Cardiac muscle cell (in vitro differentiated cells and primary cell): ENCODE measurements around the gene CELSR1. TPM values are rescaled to one million over a fixed set of nuclear protein-coding genes. Genes with fewer than 3 reads are reported as not detected.

Experiments used
- DNase-seq, 2 donors: peaks; one replicate each; pipeline versions ENCODE4 v3.0.0 to v3.0.0-alpha.2; 2010 to 2017; ENCODE audit warnings: low read depth in 1 of 2, low spot score in 1 of 2
- H3K27ac ChIP-seq: fragments of 200-600 bp; sonication (generic); 2 replicates; pipeline ENCODE4 v1.5.1; 2016
- H3K27me3 ChIP-seq: fragments of 200-600 bp; sonication (generic); 2 replicates; pipeline ENCODE4 v1.6.0; 2016; ENCODE audit warnings: control low read depth
- H3K36me3 ChIP-seq: fragments of 200-600 bp; sonication (generic); 2 replicates; pipeline ENCODE4 v1.5.1; 2016; ENCODE audit warnings: control low read depth
- H3K4me1 ChIP-seq: fragments of 200-600 bp; sonication (generic); 2 replicates; pipeline ENCODE4 v1.8.1; 2017; ENCODE audit warnings: low read depth, mild to moderate bottlenecking, mixed run types
- H3K4me3 ChIP-seq: fragments of 200-600 bp; sonication (generic); 2 replicates; pipeline ENCODE4 v1.5.1; 2016; ENCODE audit warnings: mild to moderate bottlenecking
- H3K9me3 ChIP-seq: fragments of 200-600 bp; sonication (generic); 2 replicates; pipeline ENCODE4 v1.5.1; 2017; ENCODE audit warnings: low read depth, mild to moderate bottlenecking, control low read depth
- polyA plus RNA-seq: library from polyadenylated mRNA; unstranded; fragments of >200 nt; fragmentation: Nextera tagmentation; extraction: Ambion mirVana; gene quantifications from 2 replicates; pipeline ENCODE4 v1.2.1, GENCODE V29; 2016
- total RNA-seq: library from RNA; depleted of rRNA; stranded (reverse); fragments of >200 nt; gene quantifications from 2 replicates; pipeline ENCODE4 v1.2.3, GENCODE V29; 2016
- TF ChIP-seq, protein P1 (sequence below): IDR thresholded peaks from 2 replicates; pipeline ENCODE4 v1.5.1; 2012; ENCODE audit warnings: low read depth, mild to moderate bottlenecking, low read length

The CELSR1 gene
- total and polyA plus RNA-seq, 2 experiments from 2014 or later, result 9.0 to 37.4 TPM

- DNase-seq, result no peak
- Histone ChIP-seq H3K9me3 (no peaks in the 10 kb centered on the region), H3K27me3 (no peaks in the 10 kb centered on the region), H3K27ac (no peak overlapping the region), H3K36me3 (peaks cover 36% of the 10 kb centered on the region), H3K4me1 (peaks cover 4% of the 10 kb centered on the region), H3K4me3 (no peak overlapping the region)
- TF ChIP-seq, protein P1, sequence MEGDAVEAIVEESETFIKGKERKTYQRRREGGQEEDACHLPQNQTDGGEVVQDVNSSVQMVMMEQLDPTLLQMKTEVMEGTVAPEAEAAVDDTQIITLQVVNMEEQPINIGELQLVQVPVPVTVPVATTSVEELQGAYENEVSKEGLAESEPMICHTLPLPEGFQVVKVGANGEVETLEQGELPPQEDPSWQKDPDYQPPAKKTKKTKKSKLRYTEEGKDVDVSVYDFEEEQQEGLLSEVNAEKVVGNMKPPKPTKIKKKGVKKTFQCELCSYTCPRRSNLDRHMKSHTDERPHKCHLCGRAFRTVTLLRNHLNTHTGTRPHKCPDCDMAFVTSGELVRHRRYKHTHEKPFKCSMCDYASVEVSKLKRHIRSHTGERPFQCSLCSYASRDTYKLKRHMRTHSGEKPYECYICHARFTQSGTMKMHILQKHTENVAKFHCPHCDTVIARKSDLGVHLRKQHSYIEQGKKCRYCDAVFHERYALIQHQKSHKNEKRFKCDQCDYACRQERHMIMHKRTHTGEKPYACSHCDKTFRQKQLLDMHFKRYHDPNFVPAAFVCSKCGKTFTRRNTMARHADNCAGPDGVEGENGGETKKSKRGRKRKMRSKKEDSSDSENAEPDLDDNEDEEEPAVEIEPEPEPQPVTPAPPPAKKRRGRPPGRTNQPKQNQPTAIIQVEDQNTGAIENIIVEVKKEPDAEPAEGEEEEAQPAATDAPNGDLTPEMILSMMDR, result no peak
Measured at GRCh38 chr22:46354993-46355305, 182.5 kb downstream of the CELSR1 start.

DNA sequence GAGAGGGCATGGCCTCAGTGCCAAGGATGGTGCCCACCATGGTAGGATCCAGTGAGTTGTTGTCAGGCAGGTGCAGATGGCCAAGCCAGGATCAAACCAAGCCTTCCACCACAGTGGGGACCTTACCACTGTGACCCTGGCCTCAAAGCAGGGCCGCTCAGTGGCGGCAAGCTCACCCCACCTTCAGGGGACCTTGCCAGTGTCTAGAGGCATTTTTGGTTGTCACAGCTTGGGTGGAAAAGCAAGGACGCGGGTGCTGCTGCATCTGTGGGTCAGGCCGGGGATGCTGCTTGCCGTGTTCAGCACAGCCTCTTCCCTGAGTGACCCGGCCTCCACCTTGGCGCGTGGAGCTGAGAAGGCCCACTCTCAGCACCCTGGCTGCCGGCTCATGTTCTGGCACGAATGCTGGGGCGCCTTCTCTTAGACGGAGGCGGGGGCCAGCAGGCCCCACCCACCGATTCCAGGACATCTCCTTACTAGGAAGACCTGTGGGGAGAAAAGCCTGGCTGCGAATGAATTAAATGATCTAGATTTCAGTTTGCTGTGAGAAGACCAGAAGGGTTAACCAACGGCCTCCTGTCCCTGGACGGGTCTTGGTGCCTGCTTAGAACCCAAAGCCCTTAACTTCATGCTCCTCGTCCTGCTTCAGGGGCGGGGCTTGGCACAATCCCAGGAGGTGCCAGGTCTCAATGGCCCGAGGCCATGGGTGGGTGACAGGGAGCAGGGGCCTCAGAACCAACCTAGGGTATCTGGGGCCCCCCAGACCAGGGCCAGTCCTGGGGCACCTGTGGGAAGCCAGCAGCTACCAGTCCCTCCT lies 183.0 kb downstream of the CELSR1 start:
- DNase-seq, result no peak
- H3K27me3 ChIP-seq, result no peaks in the 10 kb centered on the region

GRCh38 chr22:46353483-46354105 lies 183.8 kb downstream of the CELSR1 start:
- no peaks in the 10 kb centered on the region for H3K9me3 ChIP-seq
- H3K4me1 ChIP-seq, result peaks cover 15% of the 10 kb centered on the region
- H3K4me3 ChIP-seq, result no peak overlapping the region
- peak overlapping the region; percentile 64 for H3K27ac ChIP-seq
- peaks cover 38% of the 10 kb centered on the region for H3K36me3 ChIP-seq
- H3K27me3 ChIP-seq, result no peaks in the 10 kb centered on the region
- TF ChIP-seq, protein P1, result no peak
- DNase-seq, result no peak

More for the DNA sequence above, 183.0 kb downstream of the CELSR1 start:
- TF ChIP-seq, protein P1, result no peak
- Histone ChIP-seq H3K4me3 (no peak overlapping the region), H3K36me3 (peaks cover 36% of the 10 kb centered on the region), H3K9me3 (no peaks in the 10 kb centered on the region), H3K4me1 (peaks cover 10% of the 10 kb centered on the region), H3K27ac (no peak overlapping the region)

DNA sequence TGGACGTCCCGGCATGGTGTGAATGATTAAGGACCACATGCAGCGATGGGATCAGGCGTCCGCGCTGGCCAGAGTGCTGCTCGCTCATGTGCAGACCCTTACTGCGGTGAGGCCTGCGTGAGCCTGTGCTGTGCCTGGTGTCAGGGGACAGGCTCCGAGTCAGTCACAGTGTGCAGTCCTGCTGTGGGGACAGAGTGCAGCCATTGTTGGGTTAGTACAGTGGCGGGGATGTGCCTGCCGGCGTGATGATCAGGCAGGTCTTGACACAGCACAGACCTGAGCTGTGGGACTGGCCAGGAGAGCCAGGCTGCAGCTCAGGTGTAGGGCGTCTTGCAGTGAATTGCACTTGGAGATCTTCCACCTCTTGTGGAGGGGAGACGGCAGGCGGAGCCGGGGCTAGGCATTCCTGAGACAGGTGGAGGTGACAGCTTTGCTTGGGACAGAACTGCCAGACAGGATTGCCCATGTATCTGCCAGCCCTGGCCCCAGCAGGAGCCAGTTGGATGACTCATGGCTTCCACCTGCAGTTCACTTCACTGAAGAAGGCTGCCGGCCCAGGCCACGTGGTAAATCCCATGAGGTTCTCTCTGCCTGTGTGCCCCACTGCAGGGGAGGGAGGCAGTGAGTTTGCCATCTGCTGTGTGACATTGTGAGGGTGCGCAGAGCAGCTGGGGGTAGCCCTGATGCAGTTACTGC lies 184.6 kb downstream of the CELSR1 start:
- Histone ChIP-seq H3K36me3 (peaks cover 44% of the 10 kb centered on the region), H3K4me3 (no peak overlapping the region), H3K27me3 (no peaks in the 10 kb centered on the region), H3K27ac (peak overlapping the region; percentile 64), H3K4me1 (peaks cover 23% of the 10 kb centered on the region), H3K9me3 (no peaks in the 10 kb centered on the region)
- TF ChIP-seq, protein P1, result no peak
- DNase-seq, result peak in 1 of 2 donors; percentile 6

DNA sequence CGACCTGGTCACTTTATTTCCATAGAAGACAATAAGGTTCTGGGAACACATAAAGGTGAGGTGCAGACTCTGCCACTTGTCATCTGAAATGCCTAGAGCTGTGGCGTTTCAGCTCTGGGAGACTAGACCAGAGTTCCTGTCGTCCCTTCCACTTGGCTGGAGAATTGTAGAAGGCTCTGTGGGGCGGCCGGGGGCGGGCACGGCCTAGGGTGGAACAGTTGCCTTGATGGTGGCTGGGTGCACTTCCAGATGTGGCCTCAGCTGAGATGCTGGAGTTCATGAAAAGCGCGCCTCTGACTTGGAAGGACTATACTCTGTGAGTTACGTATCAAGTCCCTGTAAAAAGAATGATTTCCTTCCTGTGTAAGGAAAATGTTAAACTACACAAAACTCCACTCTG lies 185.1 kb downstream of the CELSR1 start:
- TF ChIP-seq, protein P1, result no peak
- DNase-seq, result no peak
- Histone ChIP-seq H3K4me1 (peaks cover 28% of the 10 kb centered on the region), H3K4me3 (no peak overlapping the region), H3K9me3 (no peaks in the 10 kb centered on the region), H3K36me3 (peaks cover 48% of the 10 kb centered on the region), H3K27me3 (no peaks in the 10 kb centered on the region), H3K27ac (peak overlapping the region; percentile 64)
